K562 (cell line): ENCODE measurements around the gene CRADD. TPM values are rescaled to one million over a fixed set of nuclear protein-coding genes. Genes with fewer than 3 reads are reported as not detected.

Experiments used
- ATAC-seq: fragments of 200-7000 bp; cut with Tn5 transposase; 3 replicates; pipeline ENCODE4 v1.9.1; 2020; ENCODE audit warnings: moderate library complexity
- BruUV-seq: library from RNA; stranded (reverse); fragments of 400-500 nt; replicated peaks from 2 replicates; lab custom pipeline; 2021; lab: Mats Ljungman, UMichigan
- CTCF ChIA-PET: fragments of 300-600 bp; formaldehyde crosslinking; extraction: SDS; loops from one replicate; lab custom pipeline; 2021; ENCODE audit warnings: low intra/inter-chr PET ratio; lab: Yijun Ruan, JAX
- POLR2A ChIA-PET: fragments of 300-600, 350-650 bp; sonication (Branson Sonifier 250); formaldehyde crosslinking; extraction: SDS; loops from one replicate; lab custom pipeline; 2021; ENCODE audit warnings: antibody characterized with exemption, inconsistent platforms; lab: Yijun Ruan, JAX
- DNase-seq, 4 experiments: peaks; one replicate each; pipeline versions ENCODE4 v3.0.0 to v3.0.0-alpha.2; 2011 to 2018; ENCODE audit warnings: low spot score in 3 of 4, mixed read lengths in 3 of 4; ENCODE audit errors: extremely low read depth in 1 of 4
- FAIRE-seq: peaks from 2 replicates; lab custom pipeline; 2011; peaks lifted over from hg19 to GRCh38; lab: Jason Lieb, UNC
- H2AFZ ChIP-seq: 2 replicates; pipeline ENCODE4 v1.6.0; 2011; ENCODE audit warnings: low read depth, low read length, control low read depth, inconsistent platforms
- H3K27ac ChIP-seq: fragments of 200-600 bp; 3 replicates; pipeline ENCODE4 v1.8.0; 2011; ENCODE audit warnings: low read depth, mild to moderate bottlenecking, control low read depth, inconsistent platforms, low read length, moderate library complexity, mixed read lengths; ENCODE audit errors: extremely low read depth
- H3K27me3 ChIP-seq, 2 experiments: fragments of 300-600 bp in 1 of 2; 2 replicates in 1 of 2; 3 replicates in 1 of 2; pipeline versions ENCODE4 v1.6.0 to v1.8.0; 2011; ENCODE audit warnings: inconsistent platforms in 2 of 2, low read length in 2 of 2, mild to moderate bottlenecking in 1 of 2, mixed read lengths in 1 of 2, moderate library complexity in 1 of 2; ENCODE audit not compliant: control insufficient read depth in 2 of 2, insufficient read depth in 2 of 2
- H3K36me3 ChIP-seq: fragments of 300-600 bp; 3 replicates; pipeline ENCODE4 v1.8.0; 2011; ENCODE audit warnings: mild to moderate bottlenecking, low read length, inconsistent platforms; ENCODE audit not compliant: control insufficient read depth, insufficient read depth
- H3K4me1 ChIP-seq, 2 experiments: fragments of 200-600 bp in 1 of 2; replicated peaks in 1 of 2; 2 replicates in 1 of 2; 3 replicates in 1 of 2; pipeline versions ENCODE4 v1.5.1 to v1.8.0; 2011; ENCODE audit warnings: inconsistent platforms in 2 of 2, low read length in 2 of 2, mild to moderate bottlenecking in 1 of 2, mixed read lengths in 1 of 2, moderate library complexity in 1 of 2; ENCODE audit not compliant: control insufficient read depth in 2 of 2, insufficient read depth in 2 of 2
- H3K4me2 ChIP-seq: 2 replicates; pipeline ENCODE4 v1.6.1; 2011; ENCODE audit warnings: low read length, control low read depth, inconsistent platforms, mixed read lengths; ENCODE audit not compliant: insufficient read depth
- H3K4me3 ChIP-seq: fragments of 200-600 bp; sonication (generic), shearing (Covaris generic); 2 replicates; pipeline ENCODE4 v1.5.1; 2016; ENCODE audit warnings: control low read depth, inconsistent platforms
- H3K79me2 ChIP-seq: fragments of 200-600 bp; 3 replicates; pipeline ENCODE4 v1.8.0; 2011; ENCODE audit warnings: low read length, inconsistent platforms; ENCODE audit not compliant: control insufficient read depth, insufficient read depth
- H3K9ac ChIP-seq, 2 experiments: 2 replicates each; pipeline versions ENCODE4 v1.6.0 to v1.6.1; 2011; ENCODE audit warnings: low read depth in 2 of 2, low read length in 2 of 2, control low read depth in 1 of 2, inconsistent platforms in 1 of 2, mild to moderate bottlenecking in 1 of 2, mixed read lengths in 1 of 2; ENCODE audit not compliant: insufficient read depth in 1 of 2
- H3K9me1 ChIP-seq: one replicate; pipeline ENCODE4 v1.6.0; 2011; ENCODE audit warnings: inconsistent platforms, mild to moderate bottlenecking, low read length, moderate library complexity; ENCODE audit not compliant: control insufficient read depth, insufficient read depth
- H3K9me3 ChIP-seq: replicated peaks from 2 replicates; pipeline ENCODE4 v1.5.1; 2011; ENCODE audit warnings: low read depth, low read length, inconsistent platforms; ENCODE audit not compliant: control insufficient read depth, insufficient read depth
- H4K20me1 ChIP-seq: replicated peaks from 2 replicates; pipeline ENCODE4 v1.6.1; 2011; ENCODE audit warnings: low read length, inconsistent platforms, mixed read lengths; ENCODE audit not compliant: control insufficient read depth, insufficient read depth
- ARID1B ChIP-seq: fragments of 450-650 bp; IDR thresholded peaks from 2 replicates; pipeline ENCODE4 v1.6.1; 2016; ENCODE audit warnings: antibody characterized with exemption, mild to moderate bottlenecking, inconsistent platforms
- ARID3A ChIP-seq: IDR thresholded peaks from 2 replicates; pipeline ENCODE4 v1.6.1; 2012; ENCODE audit warnings: low read depth, low read length, improper control_type of control experiment, borderline replicate concordance
- DPF2 ChIP-seq: fragments of 450-650 bp; IDR thresholded peaks from 2 replicates; pipeline ENCODE4 v1.6.1; 2016
- FOXA1 ChIP-seq: fragments of 450-650 bp; IDR thresholded peaks from 2 replicates; pipeline ENCODE4 v1.6.1; 2016; ENCODE audit warnings: mild to moderate bottlenecking, borderline replicate concordance
- HMBOX1 ChIP-seq: sonication (generic); IDR thresholded peaks from 2 replicates; pipeline ENCODE4 v1.6.1; 2016
- HNRNPLL ChIP-seq: fragments of 200-400 bp; formaldehyde crosslinking; IDR thresholded peaks from 2 replicates; pipeline ENCODE4 v1.6.1; 2017; ENCODE audit warnings: low read length, low read depth, mild to moderate bottlenecking; ENCODE audit not compliant: poor library complexity, severe bottlenecking
- JUND ChIP-seq, 2 experiments: IDR thresholded peaks; 2 replicates in 1 of 2; 3 replicates in 1 of 2; pipeline ENCODE4 v1.6.1; 2011; ENCODE audit warnings: borderline replicate concordance in 2 of 2, low read depth in 2 of 2, low read length in 2 of 2, improper control_type of control experiment in 1 of 2, missing biosample characterization in 1 of 2, missing genetic modification characterization in 1 of 2, missing genetic modification reagents in 1 of 2
- MEF2D ChIP-seq: conservative IDR thresholded peaks from 2 replicates; pipeline ENCODE4 v1.6.1; 2016; ENCODE audit warnings: low read depth, missing genetic modification characterization, missing compliant biosample characterization
- NFE2 ChIP-seq: IDR thresholded peaks from 2 replicates; pipeline ENCODE4 v1.6.1; 2014; ENCODE audit warnings: antibody characterized with exemption, low read depth
- PHB ChIP-seq: fragments of 250-450 bp; sonication (Bioruptor Pico); IDR thresholded peaks from 2 replicates; pipeline ENCODE4 v1.5.0; 2021
- SIX5 ChIP-seq, 2 experiments: IDR thresholded peaks; 2 replicates each; pipeline ENCODE4 v1.6.1; 2011; ENCODE audit warnings: low read length in 2 of 2, borderline replicate concordance in 1 of 2, low read depth in 1 of 2, mild to moderate bottlenecking in 1 of 2, moderate library complexity in 1 of 2; ENCODE audit not compliant: insufficient read depth in 1 of 2
- SMARCA4 ChIP-seq: fragments of 450-650 bp; IDR thresholded peaks from 2 replicates; pipeline ENCODE4 v1.6.1; 2016
- TBL1XR1 ChIP-seq, 2 experiments: IDR thresholded peaks; 2 replicates each; pipeline ENCODE4 v1.6.1; 2012; ENCODE audit warnings: improper control_type of control experiment in 2 of 2, low read length in 2 of 2, mild to moderate bottlenecking in 1 of 2
- TFAP4 ChIP-seq: sonication (generic); formaldehyde crosslinking; IDR thresholded peaks from 2 replicates; pipeline ENCODE4 v1.8.0; 2022; ENCODE audit warnings: missing genetic modification reagents, mild to moderate bottlenecking, moderate library complexity, borderline replicate concordance
- ZKSCAN8 ChIP-seq: fragments of 200-800 bp; sonication (Bioruptor generic); IDR thresholded peaks from 2 replicates; pipeline ENCODE4 v1.6.1; 2016; ENCODE audit warnings: missing genetic modification characterization, missing compliant biosample characterization
- ZNF316 ChIP-seq: fragments of 450-650 bp; IDR thresholded peaks from 2 replicates; pipeline ENCODE4 v1.6.1; 2016
- ZNF644 ChIP-seq: fragments of 200-800 bp; sonication (Bioruptor generic); IDR thresholded peaks from 2 replicates; pipeline ENCODE4 v1.6.1; 2016; ENCODE audit warnings: low read depth, missing genetic modification characterization, missing compliant biosample characterization
- WGBS: fragments of 100-300 bp; shearing (Covaris generic); methylation state at CpG from one replicate; pipeline ENCODE4 v1.1.6; 2016; ENCODE audit warnings: low coverage, mixed read lengths; ENCODE audit not compliant: insufficient coverage; ENCODE audit errors: missing lambda C conversion rate; 5-methylcytosine and 5-hydroxymethylcytosine counted together
- in situ Hi-C: fragments of 300-500 bp; cut with MboI; formaldehyde crosslinking; loops from 4 replicates; pipeline ENCODE4 v1.15.0; 2018; ENCODE audit warnings: inconsistent platforms, mixed read lengths
- intact Hi-C: fragments of 100-400 bp; cut with micrococcal nuclease; formaldehyde crosslinking; loops from 2 replicates; pipeline ENCODE4 v1.14.2; 2022
- polyA plus RNA-seq, 8 experiments: library from polyadenylated mRNA; depleted of rRNA in 4 of 8; stranded (reverse) in 5 of 8; unstranded in 3 of 8; fragments of >200 nt; fragmentation: Nextera tagmentation in 2 of 8; fragmentation: Illumina TruSeq in 1 of 8; extraction: Ambion mirVana in 2 of 8; extraction: Trizol in 1 of 8; gene quantifications; 2 replicates each; pipeline versions ENCODE4 v1.2.1 to v1.2.3, GENCODE V29; 2011 to 2014; ENCODE audit warnings: inconsistent platforms in 1 of 8, missing spikeins in 1 of 8
- total RNA-seq, 7 experiments: library from RNA; depleted of rRNA in 6 of 7; stranded (reverse); fragments of >200 nt in 6 of 7; fragmentation: Illumina TruSeq in 2 of 7; extraction: Trizol in 2 of 7; gene quantifications; 2 replicates each; pipeline versions ENCODE4 v1.2.1 to v1.2.3, GENCODE V29; 2011 to 2021; ENCODE audit warnings: low replicate concordance in 1 of 7

The CRADD gene
- total and polyA plus RNA-seq, 9 of the 15 experiments (the other 6 are each of a cell fraction or from before 2014, with no cell fraction given): 20.5 to 41.1 (median 25.9) TPM

- H3K27me3 ChIP-seq: no peaks in the 10 kb centered on the region
- H4K20me1 ChIP-seq: no peaks in the 10 kb centered on the region
- H3K27ac ChIP-seq: no peak overlapping the region
- H3K79me2 ChIP-seq: peaks cover 4% of the 10 kb centered on the region; the same call in 1 of the 3 replicates
- no peak overlapping the region for H3K4me3 ChIP-seq
- H3K36me3 ChIP-seq: peaks cover 12% of the 10 kb centered on the region
- POLR2A ChIA-PET: interaction anchor here (1.3 kb wide), 1 partner anchor 8 kb away, joined by 4 read pairs; no protein-coding TSS in a partner anchor
- peaks cover 0 to 21% of the 10 kb centered on the region in 2 experiments; a peak in 4 of 5 replicates for H3K4me1 ChIP-seq
- no peak overlapping the region for H2AFZ ChIP-seq
- no peaks in the 10 kb centered on the region for H3K9me3 ChIP-seq
- DNase-seq: peak; percentile 35 to 50 (median 40)
- BruUV-seq: no TSS peak
- H3K9me1 ChIP-seq: no peaks in the 10 kb centered on the region
- no peak overlapping the region for H3K9ac ChIP-seq
- no peak for ATAC-seq
- FAIRE-seq: no peak
- in situ Hi-C loops (no loop called here), intact Hi-C loops (no loop called here)
- CTCF ChIA-PET: interaction anchor here (0.5 kb wide), 1 partner anchor 340 kb away, joined by 5 read pairs; no protein-coding TSS in a partner anchor
- 60% methylated on average over 5 of the region's 5 CpGs for WGBS
- no peak overlapping the region for H3K4me2 ChIP-seq
- TF ChIP-seq JUND (IDR thresholded peaks at IDR 0.05; ENCODE audit: borderline replicate concordance, low read depth, low read length) (peak; percentile 86), JUND (tag; IDR thresholded peaks at IDR 0.05; ENCODE audit: borderline replicate concordance, low read depth, low read length) (peak; percentile 39; the same call in 1 of the 3 replicates), MEF2D (no peak), ZNF316 (no peak), ARID3A (peak; percentile 97), SMARCA4 (peak; percentile 43; the same call in 1 of the 2 replicates), ZNF644 (tag) (no peak), TFAP4 (CRISPR knock-in tag) (no peak), FOXA1 (no peak), HNRNPLL (no peak), NFE2 (peak; percentile 66), HMBOX1 (no peak), PHB (CRISPR knock-in tag) (no peak), TBL1XR1 (IDR thresholded peaks at IDR 0.05; ENCODE audit: low read length in 2 of 2) (no peak), DPF2 (peak; percentile 61), ARID1B (peak; percentile 59), ZKSCAN8 (CRISPR knock-in tag) (0 out of 2 replicates have a peak, but pooled peaks have one; percentile 45), SIX5 (IDR thresholded peaks at IDR 0.05; ENCODE audit: borderline replicate concordance in 1 of 2, insufficient read depth in 1 of 2, low read depth in 1 of 2, low read length in 2 of 2) (no peak)
Observed at GRCh38 chr12:93790472-93791152, 113.4 kb downstream of the CRADD start.
